CD14-positive monocyte (primary cell): ENCODE measurements around the gene SERPINF2. TPM values are rescaled to one million over a fixed set of nuclear protein-coding genes. Genes with fewer than 3 reads are reported as not detected.
"Not testable (repeated sequence)": the region's sequence is repeated elsewhere in the genome, so short reads cannot be mapped to it uniquely, and the experiment has no call there.

ENCODE experiments used
- DNase-seq, 3 donors: peaks; one replicate each; pipeline ENCODE4 v3.0.0-alpha.2; 2011 to 2022
- H2AFZ ChIP-seq: 2 replicates; pipeline ENCODE4 v1.6.0; 2012; ENCODE audit warnings: mild to moderate bottlenecking, low read depth, low read length, inconsistent platforms; ENCODE audit not compliant: insufficient read depth, poor library complexity, severe bottlenecking
- H3K27ac ChIP-seq, 2 donors: 1 replicate in 1 of 2; 2 replicates in 1 of 2; pipeline ENCODE4 v1.5.1; 2012 to 2013; ENCODE audit warnings: low read length in 2 of 2, control low read depth in 1 of 2, inconsistent platforms in 1 of 2, low read depth in 1 of 2, mild to moderate bottlenecking in 1 of 2
- H3K27me3 ChIP-seq, 2 donors: one replicate each; pipeline versions ENCODE4 v1.6.0 to v1.6.1; 2011 to 2013; ENCODE audit warnings: low read length in 2 of 2; ENCODE audit not compliant: control insufficient read depth in 2 of 2, insufficient read depth in 2 of 2
- H3K36me3 ChIP-seq, 2 donors: replicated peaks in 1 of 2; 1 replicate in 1 of 2; 2 replicates in 1 of 2; pipeline versions ENCODE4 v1.5.1 to v1.6.1; 2012 to 2013; ENCODE audit warnings: low read length in 2 of 2, control low read depth in 1 of 2, inconsistent platforms in 1 of 2, mild to moderate bottlenecking in 1 of 2; ENCODE audit not compliant: insufficient read depth in 2 of 2, control insufficient read depth in 1 of 2
- H3K4me1 ChIP-seq, 2 donors: 1 replicate in 1 of 2; 2 replicates in 1 of 2; pipeline versions ENCODE4 v1.5.1 to v1.6.1; 2012 to 2013; ENCODE audit warnings: low read length in 2 of 2, control low read depth in 1 of 2, inconsistent platforms in 1 of 2, mild to moderate bottlenecking in 1 of 2, moderate library complexity in 1 of 2; ENCODE audit not compliant: insufficient read depth in 2 of 2, control insufficient read depth in 1 of 2
- H3K4me2 ChIP-seq: replicated peaks from 2 replicates; pipeline ENCODE3; 2012; ENCODE audit warnings: low read length, moderate library complexity, mild to moderate bottlenecking; ENCODE audit not compliant: poor library complexity, severe bottlenecking; ENCODE audit errors: extremely low read depth
- H3K4me3 ChIP-seq, 3 experiments: fragments of 200-600 bp in 1 of 3; sonication (generic) in 1 of 3; replicated peaks in 1 of 3; 1 replicate in 2 of 3; 2 replicates in 1 of 3; pipeline ENCODE4 v1.5.1; 2011 to 2013; ENCODE audit warnings: low read length in 3 of 3, mild to moderate bottlenecking in 3 of 3, control low read depth in 2 of 3, low read depth in 2 of 3, inconsistent platforms in 1 of 3, moderate library complexity in 1 of 3
- H3K79me2 ChIP-seq: 2 replicates; pipeline ENCODE4 v1.6.0; 2012; ENCODE audit warnings: mild to moderate bottlenecking, control low read depth, inconsistent platforms, low read length, moderate library complexity; ENCODE audit not compliant: insufficient read depth
- H3K9ac ChIP-seq: 2 replicates; pipeline ENCODE4 v1.6.0; 2017; ENCODE audit warnings: low read length, mild to moderate bottlenecking; ENCODE audit not compliant: insufficient read depth, poor library complexity, severe bottlenecking
- H3K9me3 ChIP-seq, 2 donors: replicated peaks in 1 of 2; 1 replicate in 1 of 2; 2 replicates in 1 of 2; pipeline versions ENCODE4 v1.5.1 to v1.6.1; 2012 to 2013; ENCODE audit warnings: low read length in 2 of 2, control low read depth in 1 of 2; ENCODE audit not compliant: control insufficient read depth in 1 of 2, insufficient read depth in 1 of 2
- H4K20me1 ChIP-seq: 2 replicates; pipeline ENCODE4 v1.6.0; 2012; ENCODE audit warnings: mild to moderate bottlenecking, low read length, control low read depth, moderate library complexity; ENCODE audit not compliant: insufficient read depth
- H3K27ac Mint-ChIP-seq, 7 donors: one replicate each; pipeline ENCODE4 v1.8.0; 2020; ENCODE audit warnings: mild to moderate bottlenecking in 7 of 7, mixed read lengths in 7 of 7, moderate library complexity in 6 of 7, inconsistent platforms in 2 of 7
- H3K27me3 Mint-ChIP-seq, 3 donors: one replicate each; pipeline ENCODE4 v1.8.0; 2021 to 2022; ENCODE audit warnings: low read depth in 3 of 3, mild to moderate bottlenecking in 3 of 3, mixed read lengths in 3 of 3, moderate library complexity in 3 of 3, inconsistent platforms in 1 of 3
- H3K36me3 Mint-ChIP-seq, 2 donors: one replicate each; pipeline ENCODE4 v1.8.0; 2020; ENCODE audit warnings: mixed read lengths in 2 of 2, inconsistent platforms in 1 of 2, mild to moderate bottlenecking in 1 of 2
- H3K4me1 Mint-ChIP-seq: one replicate; pipeline ENCODE4 v1.8.0; 2020; ENCODE audit warnings: mild to moderate bottlenecking, mixed read lengths
- H3K4me3 Mint-ChIP-seq, 2 donors: one replicate each; pipeline ENCODE4 v1.8.0; 2020; ENCODE audit warnings: mild to moderate bottlenecking in 2 of 2, mixed read lengths in 2 of 2, moderate library complexity in 1 of 2
- H3K9me3 Mint-ChIP-seq, 7 donors: one replicate each; pipeline ENCODE4 v1.8.0; 2020 to 2022; ENCODE audit warnings: mixed read lengths in 7 of 7, mild to moderate bottlenecking in 6 of 7, moderate library complexity in 6 of 7, inconsistent platforms in 2 of 7
- CTCF ChIP-seq: fragments of 200-600 bp; IDR thresholded peaks from one replicate; pipeline ENCODE4 v1.8.0; 2022; ENCODE audit warnings: antibody characterized with exemption, mild to moderate bottlenecking
- WGBS: methylation state at CpG from one replicate; pipeline ENCODE4 v1.1.5; 2013; ENCODE audit warnings: missing lambda C conversion rate; ENCODE audit not compliant: insufficient coverage; 5-methylcytosine and 5-hydroxymethylcytosine counted together
- intact Hi-C, 2 donors: fragments of 100-400 bp; cut with micrococcal nuclease; formaldehyde crosslinking; loops; one replicate each; pipeline versions ENCODE4 v1.15.0 to v1.15.1; 2023
- polyA plus RNA-seq, 3 donors: library from polyadenylated mRNA; depleted of rRNA in 1 of 3; unstranded in 2 of 3; stranded (reverse) in 1 of 3; fragments of 300-500 nt in 2 of 3; fragments of >200 nt in 1 of 3; fragmentation: Illumina TruSeq in 2 of 3; gene quantifications; 1 replicate in 2 of 3; 2 replicates in 1 of 3; pipeline ENCODE4 v1.2.3, GENCODE V29; 2012 to 2021

SERPINF2 gene
- polyA plus RNA-seq, 3 donors: 0.75 to 1.5 (median 0.79) TPM

- WGBS: no CpG with 5 or more reads among the region's 1 CpG
- no peak overlapping the region for H2AFZ ChIP-seq
- no peak overlapping the region for H3K4me2 ChIP-seq
- no peak overlapping the region for H3K4me3 ChIP-seq
- H3K27me3 ChIP-seq: no peaks in the 10 kb centered on the region
- H3K27ac ChIP-seq: no peak overlapping the region
- H3K4me1 ChIP-seq: no peaks in the 10 kb centered on the region
- no peak overlapping the region for H3K9ac ChIP-seq
- no peak for TF ChIP-seq CTCF
- no peaks in the 10 kb centered on the region for H3K9me3 ChIP-seq
- Mint-ChIP-seq H3K9me3 (peaks cover 0 to 2% (median 0%) of the 10 kb centered on the region in 7 donors), H3K4me1 (no peaks in the 10 kb centered on the region), H3K27ac (peak overlapping the region in 2 of 7 donors; percentile 11 to 33), H3K36me3 (peaks cover 29 to 41% of the 10 kb centered on the region in 2 donors), H3K27me3 (no peaks in the 10 kb centered on the region), H3K4me3 (no peak overlapping the region)
- H4K20me1 ChIP-seq: no peaks in the 10 kb centered on the region
- intact Hi-C loops: no loop called here
- peaks cover 14 to 19% of the 10 kb centered on the region in 2 donors for H3K36me3 ChIP-seq
- no peak for DNase-seq
- peaks cover 8% of the 10 kb centered on the region for H3K79me2 ChIP-seq
Measured at GRCh38 chr17:1796800-1797199, 54.1 kb downstream of the SERPINF2 start.

GRCh38 chr17:1797323-1797722, 54.7 kb downstream of the SERPINF2 start:
- Histone ChIP-seq H3K4me2 (no peak overlapping the region), H3K4me3 (no peak overlapping the region), H4K20me1 (no peaks in the 10 kb centered on the region), H3K27ac (no peak overlapping the region), H3K79me2 (peaks cover 8% of the 10 kb centered on the region), H3K27me3 (no peaks in the 10 kb centered on the region), H3K36me3 (peaks cover 17 to 24% of the 10 kb centered on the region in 2 donors), H3K9me3 (no peaks in the 10 kb centered on the region), H2AFZ (no peak overlapping the region), H3K9ac (no peak overlapping the region), H3K4me1 (no peaks in the 10 kb centered on the region)
- H3K27ac Mint-ChIP-seq: peak overlapping the region in 1 of 7 donors; percentile 55
- intact Hi-C loops: no loop called here
- DNase-seq: no peak
- H3K27me3 Mint-ChIP-seq: no peaks in the 10 kb centered on the region
- no peak overlapping the region for H3K4me3 Mint-ChIP-seq
- 100% methylated on average over 1 of the region's 3 CpGs for WGBS
- no peaks in the 10 kb centered on the region for H3K4me1 Mint-ChIP-seq
- H3K9me3 Mint-ChIP-seq: peaks cover 0 to 2% (median 0%) of the 10 kb centered on the region in 7 donors
- H3K36me3 Mint-ChIP-seq: peaks cover 30 to 44% of the 10 kb centered on the region in 2 donors
- no peak for TF ChIP-seq CTCF

- H3K36me3 ChIP-seq: peaks cover 17 to 29% of the 10 kb centered on the region in 2 donors
- H3K4me3 Mint-ChIP-seq, H3K27me3 Mint-ChIP-seq: not testable (repeated sequence)
Measured at GRCh38 chr17:1797846-1798245, 55.2 kb downstream of the SERPINF2 start.

More at GRCh38 chr17:1797846-1798245, 55.2 kb downstream of the SERPINF2 start:
- H3K79me2 ChIP-seq, H4K20me1 ChIP-seq, H3K9ac ChIP-seq, H2AFZ ChIP-seq, H3K27me3 ChIP-seq, intact Hi-C loops, H3K27ac ChIP-seq, H3K4me3 ChIP-seq, H3K4me2 ChIP-seq, H3K27ac Mint-ChIP-seq, H3K9me3 Mint-ChIP-seq, DNase-seq, H3K9me3 ChIP-seq, H3K4me1 ChIP-seq, H3K4me1 Mint-ChIP-seq: not testable (repeated sequence)
- WGBS: 100% methylated on average over 5 of the region's 8 CpGs
- peaks cover 30 to 46% of the 10 kb centered on the region in 2 donors for H3K36me3 Mint-ChIP-seq
